Adrenal gland (tissue), 12 donors: ENCODE data around the gene PROK1. TPM values are rescaled to one million over a fixed set of nuclear protein-coding genes. Genes with fewer than 3 reads are reported as not detected.

Experiments used
- DNase-seq, 7 donors: peaks; one replicate each; pipeline ENCODE4 v3.0.0-alpha.2; 2019 to 2020
- H3K27ac ChIP-seq, 5 donors: fragments of 200-600 bp; sonication (generic) in 4 of 5; 1 replicate in 3 of 5; 2 replicates in 2 of 5; pipeline versions ENCODE4 v1.5.1 to v1.8.0; 2016 to 2020; ENCODE audit warnings: mild to moderate bottlenecking in 1 of 5
- H3K27me3 ChIP-seq: fragments of 200-600 bp; 2 replicates; pipeline ENCODE4 v1.8.0; 2021
- H3K36me3 ChIP-seq, 2 donors: fragments of 200-600 bp; replicated peaks in 1 of 2; 1 replicate in 1 of 2; 2 replicates in 1 of 2; pipeline versions ENCODE4 v1.5.1 to v1.8.0; 2018 to 2022
- H3K4me1 ChIP-seq, 2 donors: fragments of 200-600 bp; replicated peaks in 1 of 2; 1 replicate in 1 of 2; 2 replicates in 1 of 2; pipeline versions ENCODE4 v1.5.1 to v1.8.0; 2018 to 2021
- H3K4me3 ChIP-seq, 4 donors: fragments of 200-600 bp; sonication (generic) in 3 of 4; one replicate each; pipeline ENCODE4 v1.5.1; 2016 to 2018
- H3K9me3 ChIP-seq, 3 donors: fragments of 200-600 bp; sonication (generic) in 1 of 3; replicated peaks in 1 of 3; 1 replicate in 2 of 3; 2 replicates in 1 of 3; pipeline versions ENCODE4 v1.5.1 to v1.8.0; 2016 to 2021
- CTCF ChIP-seq, 6 experiments: fragments of 450-650 bp in 4 of 6; fragments of 200-600 bp in 2 of 6; sonication (generic) in 1 of 6; IDR thresholded peaks; 1 replicate in 5 of 6; 2 replicates in 1 of 6; pipeline versions ENCODE4 v1.5.1 to v1.8.0; 2016 to 2021; ENCODE audit warnings: antibody characterized with exemption in 6 of 6, mild to moderate bottlenecking in 2 of 6, moderate library complexity in 1 of 6
- POLR2A ChIP-seq, 2 donors: fragments of 450-650 bp; IDR thresholded peaks; one replicate each; pipeline ENCODE4 v1.6.1; 2017; ENCODE audit warnings: antibody characterized with exemption in 2 of 2, mild to moderate bottlenecking in 2 of 2, moderate library complexity in 1 of 2
- WGBS, 4 donors: extraction: QIAGEN DNeasy Blood & Tissue Kit in 2 of 4; methylation state at CpG; one replicate each; pipeline versions ENCODE4 v1.1.5 to v1.1.7; 2013 to 2017; 5-methylcytosine and 5-hydroxymethylcytosine counted together
- intact Hi-C, 2 donors: fragments of 100-400 bp; cut with DNase I; formaldehyde crosslinking; loops; one replicate each; pipeline versions ENCODE4 v1.14.1 to v1.15.0; 2022 to 2023
- polyA plus RNA-seq, 3 donors: library from polyadenylated mRNA; stranded (reverse); fragments of 200-250 nt in 2 of 3; fragments of 350-450 nt in 1 of 3; fragmentation: Illumina TruSeq in 1 of 3; extraction: RNeasy Lipid Tissue Mini Kit (QIAGEN cat#74804) in 1 of 3; gene quantifications; one replicate each; pipeline ENCODE4 v1.2.3, GENCODE V29; 2013 to 2014
- total RNA-seq, 9 donors: library from RNA; depleted of rRNA in 4 of 9; stranded (reverse); fragments of >200 nt in 4 of 9; fragments of 120-200 nt in 1 of 9; fragmentation: NEBNext Ultra II Directional in 1 of 9; extraction: Animal tissue kit (Norgen Biotek cat#: 25700) in 1 of 9; gene quantifications; one replicate each; pipeline versions ENCODE4 v1.1.0 to v1.2.4, GENCODE V29; 2013 to 2023
- donor health status: healthy with polysubstance abuse.
- donor health status: Bipolar disorder and iron deficiency.
- donor health status: DM: yes; HTN: yes; CAD: no.
- donor health status: DM: no; HTN: no; CAD: no.
- donor health status: DM: no; HTN: no; CAD: no.
- donor health status: DM: yes; HTN: yes; CAD: no.

PROK1 gene
- total and polyA plus RNA-seq, 12 donors, result 0.76 to 12.9 (median 5.0) TPM; not detected in 1

GRCh38 chr1:110420874-110421793 lies 29.8 kb upstream of the PROK1 start:
- no peaks in the 10 kb centered on the region for H3K9me3 ChIP-seq
- intact Hi-C loops, result loop anchor here in 1 of 2 donors (5.0 kb wide), 1 partner anchor 36 kb away; no protein-coding TSS in a partner anchor
- DNase-seq, result peak in 5 of 7 donors; percentile 45 to 65 (median 61)
- H3K27ac ChIP-seq, result peak overlapping the region in 1 of 5 donors; percentile 68
- H3K4me3 ChIP-seq, result no peak overlapping the region
- WGBS, 4 donors, result 44 to 64% (median 52%) methylated on average over 2 of the region's 2 CpGs
- H3K36me3 ChIP-seq, result no peaks in the 10 kb centered on the region
- H3K4me1 ChIP-seq, result peaks cover 0 to 7% of the 10 kb centered on the region in 2 donors
- H3K27me3 ChIP-seq, result no peaks in the 10 kb centered on the region
- TF ChIP-seq POLR2A (IDR thresholded peaks at IDR 0.05), result no peak
- TF ChIP-seq CTCF (IDR thresholded peaks at IDR 0.05), result no peak

GRCh38 chr1:110424699-110425611 lies 26.0 kb upstream of the PROK1 start:
- Histone ChIP-seq H3K9me3 (no peaks in the 10 kb centered on the region), H3K27me3 (no peaks in the 10 kb centered on the region), H3K36me3 (no peaks in the 10 kb centered on the region), H3K27ac (peak overlapping the region in 1 of 5 donors; percentile 78), H3K4me3 (no peak overlapping the region), H3K4me1 (peaks cover 0 to 7% of the 10 kb centered on the region in 2 donors)
- intact Hi-C loops, result loop anchor here in 1 of 2 donors (5.0 kb wide), 1 partner anchor 32 kb away; no protein-coding TSS in a partner anchor
- DNase-seq, result peak in 1 of 7 donors; percentile 50
- 62 to 68% (median 65%) methylated on average over 9 of the region's 9 CpGs for WGBS, 4 donors
- TF ChIP-seq CTCF (IDR thresholded peaks at IDR 0.05) (no peak), POLR2A (IDR thresholded peaks at IDR 0.05) (no peak)

GRCh38 chr1:110425612-110426152 lies 25.3 kb upstream of the PROK1 start:
- H3K36me3 ChIP-seq, result no peaks in the 10 kb centered on the region
- 80 to 81% (median 81%) methylated on average over 7 to 9 of the region's 9 CpGs for WGBS, 4 donors
- H3K27me3 ChIP-seq, result no peaks in the 10 kb centered on the region
- peak overlapping the region in 1 of 5 donors; percentile 78 for H3K27ac ChIP-seq
- peaks cover 0 to under 1% of the 10 kb centered on the region in 2 donors for H3K4me1 ChIP-seq
- no peak for TF ChIP-seq CTCF (IDR thresholded peaks at IDR 0.05)
- TF ChIP-seq POLR2A (IDR thresholded peaks at IDR 0.05), result no peak
- H3K9me3 ChIP-seq, result no peaks in the 10 kb centered on the region
- no peak for DNase-seq
- intact Hi-C loops, result no loop called here
- H3K4me3 ChIP-seq, result no peak overlapping the region
